HG02642 (cell line): ENCODE data around the gene RCVRN.

Source experiments
- ATAC-seq: cut with Tn5 transposase; IDR thresholded peaks from one replicate; pipeline ENCODE4 v1.9.1; 2021; ENCODE audit warnings: mild to moderate bottlenecking; ENCODE audit not compliant: unreplicated experiment, poor library complexity

RCVRN gene

GRCh38 chr17:9860851-9861250 is 44.2 kb downstream of the RCVRN start:
- no peak for ATAC-seq

GRCh38 chr17:9859781-9860180 is 45.3 kb downstream of the RCVRN start:
- ATAC-seq = no peak

GRCh38 chr17:9855036-9855435 is 50.0 kb downstream of the RCVRN start:
- ATAC-seq = no peak

- no peak for ATAC-seq
Measured at GRCh38 chr17:9854255-9854654, 50.8 kb downstream of the RCVRN start.

- ATAC-seq = no peak
Measured at GRCh38 chr17:9850151-9850550, 54.9 kb downstream of the RCVRN start.
